GM12891 (cell line): ENCODE data around the gene ADARB1.

Experiments
- POLR2A ChIP-seq: IDR thresholded peaks from 2 replicates; pipeline ENCODE4 v1.6.1; 2011; ENCODE audit warnings: low read depth, low read length, control low read depth
- POLR2AphosphoS5 ChIP-seq: IDR thresholded peaks from 2 replicates; pipeline ENCODE4 v1.6.1; 2011; ENCODE audit warnings: low read depth, low read length, control low read depth
- POU2F2 ChIP-seq: IDR thresholded peaks from 2 replicates; pipeline ENCODE4 v1.6.1; 2011; ENCODE audit warnings: low read depth, mild to moderate bottlenecking, control low read depth, low read length, moderate library complexity
- SPI1 ChIP-seq: IDR thresholded peaks from 2 replicates; pipeline ENCODE4 v1.6.1; 2011; ENCODE audit warnings: low read depth, low read length, control low read depth

- peak; percentile 97 for TF ChIP-seq SPI1
- TF ChIP-seq POLR2AphosphoS5 = no peak
- no peak for TF ChIP-seq POLR2A
- no peak for TF ChIP-seq POU2F2
These were observed 135.4 kb downstream of the ADARB1 start for GRCh38 chr21:45209685-45210284.
